Measurements from ENCODE around the gene NR5A1. TPM values are rescaled to one million over a fixed set of nuclear protein-coding genes. Genes with fewer than 3 reads are reported as not detected.

Gene NR5A1
- total RNA-seq, 1 donor from 2014 or later, result not detected

DNA sequence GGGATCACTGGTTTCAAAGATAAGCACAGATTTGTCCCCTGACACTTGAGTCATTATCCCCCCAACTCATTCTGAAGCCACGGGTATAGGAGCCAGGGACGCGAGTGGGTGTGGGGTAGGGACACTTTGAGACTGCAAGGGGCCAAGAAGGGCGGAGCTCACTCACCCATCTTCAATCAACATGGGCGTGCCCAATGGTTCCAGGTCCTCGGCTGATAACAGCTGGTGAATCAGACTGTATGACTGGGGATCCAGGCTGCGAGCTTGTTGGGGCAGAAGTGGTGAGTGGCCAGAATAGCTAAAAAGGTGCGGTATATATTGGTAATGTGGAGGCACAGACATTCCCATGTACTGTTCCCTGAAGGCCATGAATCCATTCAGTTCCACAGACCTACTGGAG lies 30.7 kb upstream of the NR5A1 start:
- Mint-ChIP-seq H3K36me3 (ENCODE audit: unreplicated experiment) (no peaks in the 10 kb centered on the region), H3K4me3 (ENCODE audit: unreplicated experiment) (no peak overlapping the region), H3K27me3 (ENCODE audit: unreplicated experiment) (no peaks in the 10 kb centered on the region), H3K9me3 (ENCODE audit: unreplicated experiment) (peaks cover 2% of the 10 kb centered on the region), H3K27ac (ENCODE audit: unreplicated experiment) (no peak overlapping the region), H3K4me1 (ENCODE audit: low read depth, unreplicated experiment) (no peaks in the 10 kb centered on the region)
- TF ChIP-seq, protein P1, sequence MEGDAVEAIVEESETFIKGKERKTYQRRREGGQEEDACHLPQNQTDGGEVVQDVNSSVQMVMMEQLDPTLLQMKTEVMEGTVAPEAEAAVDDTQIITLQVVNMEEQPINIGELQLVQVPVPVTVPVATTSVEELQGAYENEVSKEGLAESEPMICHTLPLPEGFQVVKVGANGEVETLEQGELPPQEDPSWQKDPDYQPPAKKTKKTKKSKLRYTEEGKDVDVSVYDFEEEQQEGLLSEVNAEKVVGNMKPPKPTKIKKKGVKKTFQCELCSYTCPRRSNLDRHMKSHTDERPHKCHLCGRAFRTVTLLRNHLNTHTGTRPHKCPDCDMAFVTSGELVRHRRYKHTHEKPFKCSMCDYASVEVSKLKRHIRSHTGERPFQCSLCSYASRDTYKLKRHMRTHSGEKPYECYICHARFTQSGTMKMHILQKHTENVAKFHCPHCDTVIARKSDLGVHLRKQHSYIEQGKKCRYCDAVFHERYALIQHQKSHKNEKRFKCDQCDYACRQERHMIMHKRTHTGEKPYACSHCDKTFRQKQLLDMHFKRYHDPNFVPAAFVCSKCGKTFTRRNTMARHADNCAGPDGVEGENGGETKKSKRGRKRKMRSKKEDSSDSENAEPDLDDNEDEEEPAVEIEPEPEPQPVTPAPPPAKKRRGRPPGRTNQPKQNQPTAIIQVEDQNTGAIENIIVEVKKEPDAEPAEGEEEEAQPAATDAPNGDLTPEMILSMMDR (IDR thresholded peaks at IDR 0.05; ENCODE audit: partially characterized antibody, unreplicated experiment), result no peak
- DNase-seq, result no peak

DNA sequence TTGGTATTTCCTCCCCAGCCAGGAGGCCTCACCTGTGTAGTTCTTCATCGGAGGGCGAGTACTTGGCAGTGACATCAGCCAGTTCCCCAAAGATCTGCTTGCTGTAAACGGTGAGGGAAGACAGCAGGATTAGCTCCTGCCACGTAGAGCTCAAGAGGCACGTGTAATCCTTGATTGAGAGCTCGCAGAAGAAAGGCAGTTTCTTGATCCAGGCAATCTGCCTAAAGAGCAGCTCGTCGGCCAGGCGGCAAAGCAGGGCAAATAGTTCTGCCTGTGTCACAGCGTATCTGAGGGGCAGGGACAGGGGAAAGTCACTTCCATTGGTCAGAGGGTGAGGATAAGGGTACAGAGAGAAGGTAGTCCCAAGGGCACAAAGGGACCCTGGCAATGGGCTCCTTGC lies 28.6 kb upstream of the NR5A1 start:
- Mint-ChIP-seq H3K9me3 (ENCODE audit: unreplicated experiment) (peaks cover 2% of the 10 kb centered on the region), H3K27me3 (ENCODE audit: unreplicated experiment) (no peaks in the 10 kb centered on the region), H3K4me3 (ENCODE audit: unreplicated experiment) (no peak overlapping the region), H3K27ac (ENCODE audit: unreplicated experiment) (no peak overlapping the region), H3K36me3 (ENCODE audit: unreplicated experiment) (no peaks in the 10 kb centered on the region), H3K4me1 (ENCODE audit: low read depth, unreplicated experiment) (no peaks in the 10 kb centered on the region)
- DNase-seq, result no peak
- TF ChIP-seq, protein P1 (IDR thresholded peaks at IDR 0.05; ENCODE audit: partially characterized antibody, unreplicated experiment), result no peak

DNA sequence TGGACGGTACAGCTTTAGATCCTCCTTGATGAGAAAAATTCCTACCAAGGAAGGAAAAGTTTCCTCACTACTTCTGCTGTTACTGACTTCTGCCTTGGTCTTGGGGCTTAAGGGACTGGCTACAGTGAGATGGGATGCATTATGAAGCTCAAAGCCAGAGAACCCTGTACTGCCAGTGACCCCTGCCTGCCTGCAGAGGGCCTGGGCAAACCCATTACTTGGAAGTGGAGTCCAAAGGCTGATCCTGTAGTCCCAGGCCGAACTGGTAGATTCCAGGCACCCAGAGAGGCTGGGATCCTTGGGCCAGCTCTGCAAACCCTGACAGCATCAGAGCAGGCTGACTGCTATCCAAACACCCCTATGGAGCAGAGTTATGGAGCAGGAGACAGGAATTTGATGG lies 25.7 kb upstream of the NR5A1 start:
- TF ChIP-seq, protein P1 (IDR thresholded peaks at IDR 0.05; ENCODE audit: partially characterized antibody, unreplicated experiment), result no peak
- DNase-seq, result no peak
- Mint-ChIP-seq H3K36me3 (ENCODE audit: unreplicated experiment) (no peaks in the 10 kb centered on the region), H3K27me3 (ENCODE audit: unreplicated experiment) (no peaks in the 10 kb centered on the region), H3K9me3 (ENCODE audit: unreplicated experiment) (no peaks in the 10 kb centered on the region), H3K4me3 (ENCODE audit: unreplicated experiment) (no peak overlapping the region), H3K27ac (ENCODE audit: unreplicated experiment) (no peak overlapping the region), H3K4me1 (ENCODE audit: low read depth, unreplicated experiment) (no peaks in the 10 kb centered on the region)

DNA sequence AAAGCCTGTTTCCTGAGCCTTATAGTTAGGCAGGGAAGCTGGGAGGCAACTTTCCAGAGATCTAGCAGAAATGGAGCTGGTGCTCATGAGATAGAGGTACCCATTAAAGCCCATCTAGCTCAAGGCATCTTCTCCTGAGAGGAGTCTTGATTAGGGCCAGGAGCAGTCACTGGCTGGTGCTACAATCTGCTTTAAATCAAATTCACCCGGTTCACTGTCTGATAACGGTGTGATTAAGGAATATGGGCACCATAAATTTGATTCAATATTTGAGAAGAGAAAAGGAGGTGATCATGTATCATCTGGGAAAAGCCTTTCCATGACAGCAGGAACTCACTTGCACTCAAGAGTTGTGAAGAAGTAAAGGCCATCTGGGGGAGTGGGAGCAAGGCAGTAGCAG lies 23.9 kb upstream of the NR5A1 start:
- TF ChIP-seq, protein P1 (IDR thresholded peaks at IDR 0.05; ENCODE audit: partially characterized antibody, unreplicated experiment), result no peak
- H3K9me3 Mint-ChIP-seq (ENCODE audit: unreplicated experiment), result no peaks in the 10 kb centered on the region
- H3K4me1 Mint-ChIP-seq (ENCODE audit: low read depth, unreplicated experiment), result no peaks in the 10 kb centered on the region
- no peak overlapping the region for H3K4me3 Mint-ChIP-seq (ENCODE audit: unreplicated experiment)
- no peak overlapping the region for H3K27ac Mint-ChIP-seq (ENCODE audit: unreplicated experiment)
- H3K36me3 Mint-ChIP-seq (ENCODE audit: unreplicated experiment), result no peaks in the 10 kb centered on the region
- H3K27me3 Mint-ChIP-seq (ENCODE audit: unreplicated experiment), result no peaks in the 10 kb centered on the region
- no peak for DNase-seq

DNA sequence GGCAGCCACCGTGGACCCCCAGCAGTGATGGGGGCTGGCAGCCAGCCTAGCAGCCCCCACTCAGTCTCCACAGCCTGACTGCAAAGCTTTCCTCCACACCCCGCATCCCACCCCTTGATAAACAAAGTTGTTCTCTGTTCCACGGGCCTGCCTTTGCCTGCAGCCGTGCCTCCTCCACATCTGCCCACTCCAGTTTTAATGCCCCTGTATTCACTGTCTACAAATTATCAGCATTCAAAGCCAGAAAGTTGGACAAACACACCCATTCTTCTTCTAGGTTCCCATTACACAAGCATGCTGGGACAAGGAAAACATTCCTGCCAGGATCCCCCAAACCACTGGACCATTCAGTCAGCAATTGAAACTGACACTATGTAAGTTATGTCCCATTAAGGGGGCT lies 23.0 kb upstream of the NR5A1 start:
- no peak overlapping the region for H3K4me3 Mint-ChIP-seq (ENCODE audit: unreplicated experiment)
- no peaks in the 10 kb centered on the region for H3K27me3 Mint-ChIP-seq (ENCODE audit: unreplicated experiment)
- no peaks in the 10 kb centered on the region for H3K36me3 Mint-ChIP-seq (ENCODE audit: unreplicated experiment)
- no peaks in the 10 kb centered on the region for H3K4me1 Mint-ChIP-seq (ENCODE audit: low read depth, unreplicated experiment)
- no peak for DNase-seq
- H3K9me3 Mint-ChIP-seq (ENCODE audit: unreplicated experiment), result peaks cover 2% of the 10 kb centered on the region
- TF ChIP-seq, protein P1 (IDR thresholded peaks at IDR 0.05; ENCODE audit: partially characterized antibody, unreplicated experiment), result no peak
- H3K27ac Mint-ChIP-seq (ENCODE audit: unreplicated experiment), result no peak overlapping the region

All from glutamatergic neuron (in vitro differentiated cells).